Endothelial cell (in vitro differentiated cells): Measurements from ENCODE around the gene HIGD1C. TPM values are rescaled to one million over a fixed set of nuclear protein-coding genes. Genes with fewer than 3 reads are reported as not detected.
A peak's percentile ranks its signal among the peaks of the same experiment; 100 is the strongest.
"Not testable (repeated sequence)": the region's sequence is repeated elsewhere in the genome, so short reads cannot be mapped to it uniquely, and the experiment has no call there.

Source experiments
- DNase-seq: peaks from one replicate; pipeline ENCODE4 v3.0.0; 2021; ENCODE audit warnings: low spot score
- H3K27ac Mint-ChIP-seq: one replicate; pipeline ENCODE4 v1.8.0; 2021; ENCODE audit warnings: mixed read lengths, inconsistent platforms; ENCODE audit not compliant: unreplicated experiment
- H3K27me3 Mint-ChIP-seq: one replicate; pipeline ENCODE4 v1.8.0; 2021; ENCODE audit warnings: mild to moderate bottlenecking, moderate library complexity, mixed read lengths, inconsistent platforms; ENCODE audit not compliant: unreplicated experiment
- H3K36me3 Mint-ChIP-seq: one replicate; pipeline ENCODE4 v1.8.0; 2021; ENCODE audit warnings: mild to moderate bottlenecking, low read depth, mixed read lengths, inconsistent platforms; ENCODE audit not compliant: unreplicated experiment
- H3K4me1 Mint-ChIP-seq: one replicate; pipeline ENCODE4 v1.8.0; 2021; ENCODE audit warnings: mild to moderate bottlenecking, mixed read lengths, inconsistent platforms; ENCODE audit not compliant: unreplicated experiment
- H3K4me3 Mint-ChIP-seq: one replicate; pipeline ENCODE4 v1.8.0; 2021; ENCODE audit warnings: mild to moderate bottlenecking, mixed read lengths, inconsistent platforms; ENCODE audit not compliant: unreplicated experiment
- H3K9me3 Mint-ChIP-seq: one replicate; pipeline ENCODE4 v1.8.0; 2021; ENCODE audit warnings: mixed read lengths, inconsistent platforms; ENCODE audit not compliant: unreplicated experiment
- long read RNA-seq: library from polyadenylated mRNA; unstranded; transcript quantifications from one replicate; pipeline ENCODE4 v2.0.0, GENCODE V29; 2020; ENCODE audit not compliant: unreplicated experiment
- total RNA-seq: library from RNA; stranded (reverse); fragmentation: NEBNext Ultra II Directional; extraction: Animal tissue kit (Norgen Biotek cat#: 25700); gene quantifications from one replicate; pipeline ENCODE4 v1.2.1, GENCODE V29; 2021; ENCODE audit not compliant: unreplicated experiment
- TF ChIP-seq, protein P1 (sequence below): fragments of 200-600 bp; sonication (generic); IDR thresholded peaks from one replicate; pipeline ENCODE4 v1.5.0; 2021; ENCODE audit warnings: antibody characterized with exemption; ENCODE audit not compliant: unreplicated experiment

The HIGD1C gene
- not detected for total RNA-seq
- long read RNA-seq = 0 reads

DNA sequence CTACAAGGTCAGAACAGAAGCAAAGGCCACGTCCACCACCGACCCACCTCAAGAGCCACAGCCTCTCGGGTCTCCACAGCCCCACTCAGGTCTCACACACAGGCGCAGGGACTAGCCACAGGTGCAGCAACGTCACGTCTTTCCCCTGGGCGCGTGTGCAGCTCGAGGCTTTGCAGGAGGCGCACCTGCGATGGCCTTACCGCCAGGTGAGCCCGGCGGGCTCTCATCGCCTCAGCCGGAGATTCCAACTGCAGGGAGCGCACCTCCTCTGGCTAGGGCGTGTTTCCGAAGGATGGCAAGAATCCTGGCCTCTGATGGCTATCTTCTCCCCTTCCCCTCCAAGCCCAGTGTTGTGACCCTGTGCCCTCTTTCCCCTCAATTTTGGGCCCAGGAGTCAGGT, at the start of gene HIGD1C:
Gene HIGD1C, plus strand, starts transcription at position 35 of the 400 bp plus-strand sequence. CDS start 1,455 bp downstream, outside the sequence.
- no peak within 1 kb of the TSS for H3K27ac Mint-ChIP-seq
- no peaks in the 10 kb centered on the region for H3K36me3 Mint-ChIP-seq
- no peaks in the 10 kb centered on the region for H3K27me3 Mint-ChIP-seq
- TF ChIP-seq, protein P1, sequence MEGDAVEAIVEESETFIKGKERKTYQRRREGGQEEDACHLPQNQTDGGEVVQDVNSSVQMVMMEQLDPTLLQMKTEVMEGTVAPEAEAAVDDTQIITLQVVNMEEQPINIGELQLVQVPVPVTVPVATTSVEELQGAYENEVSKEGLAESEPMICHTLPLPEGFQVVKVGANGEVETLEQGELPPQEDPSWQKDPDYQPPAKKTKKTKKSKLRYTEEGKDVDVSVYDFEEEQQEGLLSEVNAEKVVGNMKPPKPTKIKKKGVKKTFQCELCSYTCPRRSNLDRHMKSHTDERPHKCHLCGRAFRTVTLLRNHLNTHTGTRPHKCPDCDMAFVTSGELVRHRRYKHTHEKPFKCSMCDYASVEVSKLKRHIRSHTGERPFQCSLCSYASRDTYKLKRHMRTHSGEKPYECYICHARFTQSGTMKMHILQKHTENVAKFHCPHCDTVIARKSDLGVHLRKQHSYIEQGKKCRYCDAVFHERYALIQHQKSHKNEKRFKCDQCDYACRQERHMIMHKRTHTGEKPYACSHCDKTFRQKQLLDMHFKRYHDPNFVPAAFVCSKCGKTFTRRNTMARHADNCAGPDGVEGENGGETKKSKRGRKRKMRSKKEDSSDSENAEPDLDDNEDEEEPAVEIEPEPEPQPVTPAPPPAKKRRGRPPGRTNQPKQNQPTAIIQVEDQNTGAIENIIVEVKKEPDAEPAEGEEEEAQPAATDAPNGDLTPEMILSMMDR = no peak
- no peaks in the 10 kb centered on the region for H3K4me1 Mint-ChIP-seq
- DNase-seq = no peak
- H3K4me3 Mint-ChIP-seq = no peak within 1 kb of the TSS
- H3K9me3 Mint-ChIP-seq = no peaks in the 10 kb centered on the region

DNA sequence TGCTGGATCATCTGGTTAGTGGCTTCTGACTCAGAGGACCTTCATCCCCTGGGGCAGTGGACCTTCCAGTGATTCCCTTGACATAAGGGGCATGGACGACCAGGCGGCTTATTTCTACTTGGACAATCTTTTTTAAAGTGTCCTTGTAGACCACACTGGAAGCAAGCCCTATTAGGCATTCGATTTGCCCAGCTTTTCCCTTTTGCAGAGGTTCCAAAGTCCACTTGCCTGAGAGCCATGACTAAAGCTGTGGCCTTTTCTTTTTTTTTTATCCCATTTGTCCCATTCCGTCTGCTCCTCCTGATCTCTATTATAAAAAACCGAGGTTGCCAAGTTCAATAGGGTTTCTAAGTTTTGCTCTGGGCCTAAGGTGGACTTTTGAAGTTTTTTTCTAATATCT, 43.9 kb upstream of the HIGD1C start:
- not testable (repeated sequence) for H3K27me3 Mint-ChIP-seq, DNase-seq, H3K27ac Mint-ChIP-seq, H3K4me3 Mint-ChIP-seq
- H3K36me3 Mint-ChIP-seq = peaks cover 31% of the 10 kb centered on the region
- peaks cover 15% of the 10 kb centered on the region for H3K9me3 Mint-ChIP-seq
- H3K4me1 Mint-ChIP-seq = peaks cover 11% of the 10 kb centered on the region

- H3K4me1 Mint-ChIP-seq = peaks cover 11% of the 10 kb centered on the region
- H3K9me3 Mint-ChIP-seq = peaks cover 26% of the 10 kb centered on the region
- not testable (repeated sequence) for H3K27ac Mint-ChIP-seq, H3K27me3 Mint-ChIP-seq, DNase-seq
- H3K36me3 Mint-ChIP-seq = peaks cover 27% of the 10 kb centered on the region
- H3K4me3 Mint-ChIP-seq = peak overlapping the region; percentile 65
Observed at GRCh38 chr12:50912361-50912760, 40.0 kb upstream of the HIGD1C start.

GRCh38 chr12:50913224-50913623, 39.1 kb upstream of the HIGD1C start:
- H3K36me3 Mint-ChIP-seq = peaks cover 35% of the 10 kb centered on the region

GRCh38 chr12:50914872-50915484, 37.4 kb upstream of the HIGD1C start:
- no peak overlapping the region for H3K27ac Mint-ChIP-seq
- no peak for DNase-seq
- peaks cover 38% of the 10 kb centered on the region for H3K9me3 Mint-ChIP-seq
- peaks cover 36% of the 10 kb centered on the region for H3K36me3 Mint-ChIP-seq
- TF ChIP-seq, protein P1 = no peak
- H3K4me1 Mint-ChIP-seq = peaks cover 10% of the 10 kb centered on the region
- peak overlapping the region; percentile 42 for H3K4me3 Mint-ChIP-seq
- H3K27me3 Mint-ChIP-seq = peaks cover 1% of the 10 kb centered on the region

More at GRCh38 chr12:50913224-50913623, 39.1 kb upstream of the HIGD1C start:
- DNase-seq = no peak
- Mint-ChIP-seq H3K4me3 (no peak overlapping the region), H3K9me3 (peaks cover 35% of the 10 kb centered on the region), H3K4me1 (peaks cover 11% of the 10 kb centered on the region), H3K27me3 (peaks cover 1% of the 10 kb centered on the region), H3K27ac (no peak overlapping the region)
- TF ChIP-seq, protein P1 = no peak

- peaks cover 34% of the 10 kb centered on the region for H3K36me3 Mint-ChIP-seq
- no peaks in the 10 kb centered on the region for H3K4me1 Mint-ChIP-seq
- TF ChIP-seq, protein P1 = no peak
- no peaks in the 10 kb centered on the region for H3K27me3 Mint-ChIP-seq
- H3K4me3 Mint-ChIP-seq = no peak overlapping the region
- no peak overlapping the region for H3K27ac Mint-ChIP-seq
- no peak for DNase-seq
- H3K9me3 Mint-ChIP-seq = peaks cover 38% of the 10 kb centered on the region
Observed at GRCh38 chr12:50916292-50916691, 36.1 kb upstream of the HIGD1C start.
